Activated naive CD8-positive, alpha-beta T cell (primary cell): ENCODE results near the gene MKNK1.
A peak's percentile ranks its signal among the peaks of the same experiment; 100 is the strongest.
"Not testable (repeated sequence)": the region's sequence is repeated elsewhere in the genome, so short reads cannot be mapped to it uniquely, and the experiment has no call there.

Source experiments
- H3K27ac Mint-ChIP-seq: one replicate; pipeline ENCODE4 v1.8.0; 2021; ENCODE audit warnings: mixed read lengths
- H3K27me3 Mint-ChIP-seq: one replicate; pipeline ENCODE4 v1.8.0; 2021; ENCODE audit warnings: mixed read lengths
- H3K36me3 Mint-ChIP-seq: one replicate; pipeline ENCODE4 v1.8.0; 2021; ENCODE audit warnings: mixed read lengths
- H3K4me1 Mint-ChIP-seq: one replicate; pipeline ENCODE4 v1.8.0; 2021; ENCODE audit warnings: low read depth, mixed read lengths
- H3K4me3 Mint-ChIP-seq: one replicate; pipeline ENCODE4 v1.8.0; 2021; ENCODE audit warnings: mild to moderate bottlenecking, mixed read lengths
- H3K9me3 Mint-ChIP-seq: one replicate; pipeline ENCODE4 v1.8.0; 2021; ENCODE audit warnings: low read depth, mixed read lengths

MKNK1 gene

GRCh38 chr1:46603858-46604549 is at the start of gene MKNK1:
TSS of gene MKNK1 (minus strand) at chr1:46604268. CDS start at chr1:46583327, 20,941 bp downstream.
- Mint-ChIP-seq H3K4me3 (peak within 1 kb of the TSS; percentile 92), H3K4me1 (peaks cover 63% of the 10 kb centered on the region), H3K27me3 (no peaks in the 10 kb centered on the region), H3K27ac (peak within 1 kb of the TSS; percentile 83), H3K9me3 (no peaks in the 10 kb centered on the region), H3K36me3 (no peaks in the 10 kb centered on the region)

GRCh38 chr1:46653405-46653958 is 49.4 kb upstream of the MKNK1 start:
- H3K36me3 Mint-ChIP-seq, result peaks cover 36% of the 10 kb centered on the region
- peaks cover 10% of the 10 kb centered on the region for H3K9me3 Mint-ChIP-seq
- H3K4me1 Mint-ChIP-seq, result peaks cover 3% of the 10 kb centered on the region
- no peak overlapping the region for H3K27ac Mint-ChIP-seq
- no peak overlapping the region for H3K4me3 Mint-ChIP-seq
- no peaks in the 10 kb centered on the region for H3K27me3 Mint-ChIP-seq

- Mint-ChIP-seq H3K27me3 (no peaks in the 10 kb centered on the region), H3K9me3 (peaks cover 10% of the 10 kb centered on the region), H3K4me3 (no peak overlapping the region), H3K4me1 (peaks cover 3% of the 10 kb centered on the region), H3K36me3 (peaks cover 35% of the 10 kb centered on the region), H3K27ac (no peak overlapping the region)
Observed at GRCh38 chr1:46652321-46653100, 48.4 kb upstream of the MKNK1 start.

GRCh38 chr1:46651152-46651551 is 47.1 kb upstream of the MKNK1 start:
- not testable (repeated sequence) for H3K27ac Mint-ChIP-seq, H3K27me3 Mint-ChIP-seq, H3K4me3 Mint-ChIP-seq, H3K4me1 Mint-ChIP-seq, H3K9me3 Mint-ChIP-seq
- H3K36me3 Mint-ChIP-seq, result peaks cover 45% of the 10 kb centered on the region

GRCh38 chr1:46650491-46650890 is 46.4 kb upstream of the MKNK1 start:
- H3K4me1 Mint-ChIP-seq, result no peaks in the 10 kb centered on the region
- no peak overlapping the region for H3K4me3 Mint-ChIP-seq
- no peak overlapping the region for H3K27ac Mint-ChIP-seq
- no peaks in the 10 kb centered on the region for H3K27me3 Mint-ChIP-seq
- H3K9me3 Mint-ChIP-seq, result peaks cover 10% of the 10 kb centered on the region
- peaks cover 39% of the 10 kb centered on the region for H3K36me3 Mint-ChIP-seq

GRCh38 chr1:46649764-46650163 is 45.7 kb upstream of the MKNK1 start:
- peaks cover 6% of the 10 kb centered on the region for H3K9me3 Mint-ChIP-seq
- no peaks in the 10 kb centered on the region for H3K4me1 Mint-ChIP-seq
- peaks cover 36% of the 10 kb centered on the region for H3K36me3 Mint-ChIP-seq
- H3K4me3 Mint-ChIP-seq, result no peak overlapping the region
- H3K27me3 Mint-ChIP-seq, result no peaks in the 10 kb centered on the region
- no peak overlapping the region for H3K27ac Mint-ChIP-seq

GRCh38 chr1:46647611-46648010 is 43.5 kb upstream of the MKNK1 start:
- H3K9me3 Mint-ChIP-seq, result peaks cover 4% of the 10 kb centered on the region
- no peak overlapping the region for H3K27ac Mint-ChIP-seq
- H3K4me1 Mint-ChIP-seq, result no peaks in the 10 kb centered on the region

GRCh38 chr1:46646844-46647243 is 42.8 kb upstream of the MKNK1 start:
- no peaks in the 10 kb centered on the region for H3K27me3 Mint-ChIP-seq
- peaks cover 32% of the 10 kb centered on the region for H3K36me3 Mint-ChIP-seq
- peaks cover 4% of the 10 kb centered on the region for H3K9me3 Mint-ChIP-seq
- H3K4me1 Mint-ChIP-seq, result no peaks in the 10 kb centered on the region
- H3K27ac Mint-ChIP-seq, result no peak overlapping the region
- H3K4me3 Mint-ChIP-seq, result no peak overlapping the region

More at GRCh38 chr1:46647611-46648010, 43.5 kb upstream of the MKNK1 start:
- no peaks in the 10 kb centered on the region for H3K27me3 Mint-ChIP-seq
- no peak overlapping the region for H3K4me3 Mint-ChIP-seq
- H3K36me3 Mint-ChIP-seq, result peaks cover 32% of the 10 kb centered on the region

GRCh38 chr1:46646331-46646730 is 42.3 kb upstream of the MKNK1 start:
- Mint-ChIP-seq H3K36me3 (peaks cover 31% of the 10 kb centered on the region), H3K27ac (no peak overlapping the region), H3K4me1 (no peaks in the 10 kb centered on the region)

GRCh38 chr1:46645815-46646214 is 41.7 kb upstream of the MKNK1 start:
- Mint-ChIP-seq H3K4me1 (no peaks in the 10 kb centered on the region), H3K9me3 (peaks cover 4% of the 10 kb centered on the region), H3K27ac (no peak overlapping the region), H3K27me3 (no peaks in the 10 kb centered on the region), H3K4me3 (no peak overlapping the region), H3K36me3 (peaks cover 31% of the 10 kb centered on the region)

More at GRCh38 chr1:46646331-46646730, 42.3 kb upstream of the MKNK1 start:
- peaks cover 4% of the 10 kb centered on the region for H3K9me3 Mint-ChIP-seq
- H3K27me3 Mint-ChIP-seq, result no peaks in the 10 kb centered on the region
- H3K4me3 Mint-ChIP-seq, result no peak overlapping the region

- Mint-ChIP-seq H3K4me1 (no peaks in the 10 kb centered on the region), H3K36me3 (peaks cover 27% of the 10 kb centered on the region), H3K27ac (no peak overlapping the region), H3K27me3 (no peaks in the 10 kb centered on the region), H3K4me3 (no peak overlapping the region), H3K9me3 (no peaks in the 10 kb centered on the region)
Observed at GRCh38 chr1:46643368-46643775, 39.3 kb upstream of the MKNK1 start.

- Mint-ChIP-seq H3K27me3 (no peaks in the 10 kb centered on the region), H3K27ac (no peak overlapping the region), H3K9me3 (no peaks in the 10 kb centered on the region), H3K4me1 (no peaks in the 10 kb centered on the region), H3K36me3 (peaks cover 23% of the 10 kb centered on the region), H3K4me3 (no peak overlapping the region)
Observed at GRCh38 chr1:46642115-46642680, 38.1 kb upstream of the MKNK1 start.

GRCh38 chr1:46639547-46639946 is 35.5 kb upstream of the MKNK1 start:
- no peaks in the 10 kb centered on the region for H3K9me3 Mint-ChIP-seq
- no peak overlapping the region for H3K4me3 Mint-ChIP-seq
- no peak overlapping the region for H3K27ac Mint-ChIP-seq
- no peaks in the 10 kb centered on the region for H3K27me3 Mint-ChIP-seq
- H3K36me3 Mint-ChIP-seq, result peaks cover 15% of the 10 kb centered on the region
- no peaks in the 10 kb centered on the region for H3K4me1 Mint-ChIP-seq

GRCh38 chr1:46638921-46639320 is 34.9 kb upstream of the MKNK1 start:
- no peak overlapping the region for H3K27ac Mint-ChIP-seq
- H3K4me3 Mint-ChIP-seq, result no peak overlapping the region
- H3K4me1 Mint-ChIP-seq, result no peaks in the 10 kb centered on the region
- peaks cover 17% of the 10 kb centered on the region for H3K36me3 Mint-ChIP-seq
- no peaks in the 10 kb centered on the region for H3K27me3 Mint-ChIP-seq
- no peaks in the 10 kb centered on the region for H3K9me3 Mint-ChIP-seq

GRCh38 chr1:46637444-46638083 is 33.5 kb upstream of the MKNK1 start:
- no peaks in the 10 kb centered on the region for H3K4me1 Mint-ChIP-seq
- no peaks in the 10 kb centered on the region for H3K27me3 Mint-ChIP-seq
- peaks cover 15% of the 10 kb centered on the region for H3K36me3 Mint-ChIP-seq
- no peak overlapping the region for H3K27ac Mint-ChIP-seq
- no peak overlapping the region for H3K4me3 Mint-ChIP-seq
- no peaks in the 10 kb centered on the region for H3K9me3 Mint-ChIP-seq
